Duodenal mucosa (tissue), 2 donors: ENCODE results near the gene BMERB1.
"Not testable (repeated sequence)": the region's sequence is repeated elsewhere in the genome, so short reads cannot be mapped to it uniquely, and the experiment has no call there.

Experiments used
- H3K27ac ChIP-seq: one replicate; pipeline ENCODE4 v1.7.0; 2013; ENCODE audit warnings: low read depth, low read length
- H3K27me3 ChIP-seq, 2 donors: one replicate each; pipeline ENCODE4 v1.7.0; 2013; ENCODE audit warnings: low read length in 2 of 2, control low read depth in 1 of 2; ENCODE audit not compliant: insufficient read depth in 2 of 2, control insufficient read depth in 1 of 2
- H3K36me3 ChIP-seq, 2 donors: one replicate each; pipeline ENCODE4 v1.7.0; 2013; ENCODE audit warnings: low read length in 2 of 2, control low read depth in 1 of 2; ENCODE audit not compliant: insufficient read depth in 2 of 2, control insufficient read depth in 1 of 2
- H3K4me1 ChIP-seq, 2 donors: one replicate each; pipeline ENCODE4 v1.7.0; 2013; ENCODE audit warnings: low read length in 2 of 2, control low read depth in 1 of 2; ENCODE audit not compliant: insufficient read depth in 2 of 2, control insufficient read depth in 1 of 2
- H3K4me3 ChIP-seq, 2 donors: one replicate each; pipeline ENCODE4 v1.7.0; 2013; ENCODE audit warnings: low read length in 2 of 2, low read depth in 1 of 2
- H3K9ac ChIP-seq, 2 donors: one replicate each; pipeline ENCODE4 v1.7.0; 2013; ENCODE audit warnings: low read length in 2 of 2, low read depth in 1 of 2
- H3K9me3 ChIP-seq, 2 donors: one replicate each; pipeline ENCODE4 v1.7.0; 2013; ENCODE audit warnings: low read length in 2 of 2, control low read depth in 1 of 2; ENCODE audit not compliant: control insufficient read depth in 1 of 2

The BMERB1 gene

GRCh38 chr16:15400314-15400713 is 34.1 kb upstream of the BMERB1 start:
- not testable (repeated sequence) for H3K27ac ChIP-seq

GRCh38 chr16:15401972-15402371 is 32.4 kb upstream of the BMERB1 start:
- no peak overlapping the region for H3K4me3 ChIP-seq
- H3K36me3 ChIP-seq: peaks cover 0 to 14% of the 10 kb centered on the region in 2 donors
- peaks cover 0 to 4% of the 10 kb centered on the region in 2 donors for H3K4me1 ChIP-seq
- no peaks in the 10 kb centered on the region for H3K27me3 ChIP-seq
- H3K9me3 ChIP-seq: no peaks in the 10 kb centered on the region
- no peak overlapping the region for H3K27ac ChIP-seq
- H3K9ac ChIP-seq: no peak overlapping the region

More at GRCh38 chr16:15400314-15400713, 34.1 kb upstream of the BMERB1 start:
- not testable (repeated sequence) for H3K27me3 ChIP-seq, H3K4me3 ChIP-seq, H3K9me3 ChIP-seq, H3K9ac ChIP-seq, H3K4me1 ChIP-seq
- H3K36me3 ChIP-seq: peaks cover 0 to 14% of the 10 kb centered on the region in 2 donors

GRCh38 chr16:15403392-15403995 is 30.9 kb upstream of the BMERB1 start:
- Histone ChIP-seq H3K4me3 (no peak overlapping the region), H3K9ac (no peak overlapping the region), H3K4me1 (no peaks in the 10 kb centered on the region), H3K27ac (no peak overlapping the region), H3K36me3 (peaks cover 0 to 14% of the 10 kb centered on the region in 2 donors), H3K27me3 (no peaks in the 10 kb centered on the region), H3K9me3 (no peaks in the 10 kb centered on the region)

GRCh38 chr16:15404091-15404490 is 30.3 kb upstream of the BMERB1 start:
- H3K36me3 ChIP-seq: peaks cover 0 to 14% of the 10 kb centered on the region in 2 donors
- not testable (repeated sequence) for H3K4me1 ChIP-seq, H3K9me3 ChIP-seq, H3K4me3 ChIP-seq, H3K27me3 ChIP-seq, H3K9ac ChIP-seq, H3K27ac ChIP-seq

GRCh38 chr16:15404792-15405191 is 29.6 kb upstream of the BMERB1 start:
- H3K27ac ChIP-seq: no peak overlapping the region
- H3K9me3 ChIP-seq: no peaks in the 10 kb centered on the region
- no peaks in the 10 kb centered on the region for H3K27me3 ChIP-seq
- no peak overlapping the region for H3K9ac ChIP-seq
- H3K4me1 ChIP-seq: no peaks in the 10 kb centered on the region
- peaks cover 0 to 14% of the 10 kb centered on the region in 2 donors for H3K36me3 ChIP-seq
- H3K4me3 ChIP-seq: no peak overlapping the region

- not testable (repeated sequence) for H3K27me3 ChIP-seq, H3K4me1 ChIP-seq, H3K9ac ChIP-seq, H3K4me3 ChIP-seq, H3K9me3 ChIP-seq, H3K27ac ChIP-seq, H3K36me3 ChIP-seq
Measured at GRCh38 chr16:15407756-15408155, 26.6 kb upstream of the BMERB1 start.

- H3K4me3 ChIP-seq, H3K4me1 ChIP-seq, H3K27me3 ChIP-seq, H3K9ac ChIP-seq, H3K27ac ChIP-seq, H3K36me3 ChIP-seq, H3K9me3 ChIP-seq: not testable (repeated sequence)
Measured at GRCh38 chr16:15409476-15409875, 24.9 kb upstream of the BMERB1 start.

GRCh38 chr16:15415511-15415985 is 18.8 kb upstream of the BMERB1 start:
- Histone ChIP-seq H3K4me1 (no peaks in the 10 kb centered on the region), H3K27ac (no peak overlapping the region), H3K36me3 (no peaks in the 10 kb centered on the region)

GRCh38 chr16:15417197-15417596 is 17.2 kb upstream of the BMERB1 start:
- Histone ChIP-seq H3K9ac (no peak overlapping the region), H3K27ac (no peak overlapping the region), H3K4me3 (no peak overlapping the region), H3K9me3 (no peaks in the 10 kb centered on the region), H3K36me3 (no peaks in the 10 kb centered on the region), H3K4me1 (peaks cover 0 to 2% of the 10 kb centered on the region in 2 donors), H3K27me3 (no peaks in the 10 kb centered on the region)

More at GRCh38 chr16:15415511-15415985, 18.8 kb upstream of the BMERB1 start:
- no peak overlapping the region for H3K4me3 ChIP-seq
- no peaks in the 10 kb centered on the region for H3K27me3 ChIP-seq
- no peaks in the 10 kb centered on the region for H3K9me3 ChIP-seq
- H3K9ac ChIP-seq: no peak overlapping the region

GRCh38 chr16:15418206-15418605 is 16.2 kb upstream of the BMERB1 start:
- Histone ChIP-seq H3K36me3 (no peaks in the 10 kb centered on the region), H3K27ac (no peak overlapping the region), H3K27me3 (no peaks in the 10 kb centered on the region), H3K4me3 (no peak overlapping the region), H3K4me1 (peaks cover 0 to 5% of the 10 kb centered on the region in 2 donors), H3K9ac (no peak overlapping the region), H3K9me3 (no peaks in the 10 kb centered on the region)
